UCSD-AML1 (cell line): ENCODE data around the gene SLC35E1.
"Not testable (repeated sequence)": the region's sequence is repeated elsewhere in the genome, so short reads cannot be mapped to it uniquely, and the experiment has no call there.

ENCODE experiments used
- DNase-seq: peaks from one replicate; lab custom pipeline; 2025; ENCODE audit not compliant: unreplicated experiment; lab: John Stamatoyannopoulos, UW

The SLC35E1 gene

GRCh38 chr19:16506161-16506560 is 66.1 kb downstream of the SLC35E1 start:
- DNase-seq, result not testable (repeated sequence)

GRCh38 chr19:16504271-16504670 is 67.9 kb downstream of the SLC35E1 start:
- DNase-seq, result no peak
